ENCODE measurements around the gene MICA. TPM values are rescaled to one million over a fixed set of nuclear protein-coding genes. Genes with fewer than 3 reads are reported as not detected.

The MICA gene
- total and polyA plus RNA-seq, 9 of the 15 experiments (the other 6 are each of a cell fraction or from before 2014, with no cell fraction given) = 11.8 to 24.6 (median 16.7) TPM

GRCh38 chr6:31400467-31401289, 2.7 kb upstream of the MICA start (continued):
- TF ChIP-seq, protein P1, sequence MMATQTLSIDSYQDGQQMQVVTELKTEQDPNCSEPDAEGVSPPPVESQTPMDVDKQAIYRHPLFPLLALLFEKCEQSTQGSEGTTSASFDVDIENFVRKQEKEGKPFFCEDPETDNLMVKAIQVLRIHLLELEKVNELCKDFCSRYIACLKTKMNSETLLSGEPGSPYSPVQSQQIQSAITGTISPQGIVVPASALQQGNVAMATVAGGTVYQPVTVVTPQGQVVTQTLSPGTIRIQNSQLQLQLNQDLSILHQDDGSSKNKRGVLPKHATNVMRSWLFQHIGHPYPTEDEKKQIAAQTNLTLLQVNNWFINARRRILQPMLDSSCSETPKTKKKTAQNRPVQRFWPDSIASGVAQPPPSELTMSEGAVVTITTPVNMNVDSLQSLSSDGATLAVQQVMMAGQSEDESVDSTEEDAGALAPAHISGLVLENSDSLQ (IDR thresholded peaks at IDR 0.05) = no peak
- TF ChIP-seq FOXM1 (IDR thresholded peaks at IDR 0.05; ENCODE audit: low read depth) (peak; percentile 28; the same call in 1 of the 2 replicates), FOXM1 (CRISPR knock-in tag; IDR thresholded peaks at IDR 0.05; ENCODE audit: low read depth) (no peak), SIRT6 (IDR thresholded peaks at IDR 0.05; ENCODE audit: low read depth, low read length) (no peak), XRCC4 (IDR thresholded peaks at IDR 0.05; ENCODE audit: extremely low read depth, insufficient read depth, insufficient read length) (no peak), TAF1 (IDR thresholded peaks at IDR 0.05; ENCODE audit: control insufficient read depth, extremely low read depth, insufficient read depth, low read length, severe bottlenecking) (peak; percentile 86), CREBBP (IDR thresholded peaks at IDR 0.05; ENCODE audit: low read depth, low read length) (no peak), SETDB1 (IDR thresholded peaks at IDR 0.05; ENCODE audit: low read length) (no peak), AFF1 (IDR thresholded peaks at IDR 0.05; ENCODE audit: low read depth in 1 of 2, partially characterized antibody in 2 of 2) (no peak), E2F3 (CRISPR knock-in tag; IDR thresholded peaks at IDR 0.05) (no peak), RAD51 (IDR thresholded peaks at IDR 0.05; ENCODE audit: borderline replicate concordance, low read depth) (no peak), ZNF24 (IDR thresholded peaks at IDR 0.05) (no peak), RBBP5 (IDR thresholded peaks at IDR 0.05; ENCODE audit: borderline replicate concordance, insufficient read depth, low read length, poor library complexity, severe bottlenecking) (no peak), DNMT1 (IDR thresholded peaks at IDR 0.05) (no peak), SMAD2 (IDR thresholded peaks at IDR 0.05; ENCODE audit: low read depth, low read length) (no peak), NFIC (IDR thresholded peaks at IDR 0.05) (no peak), TEAD4 (IDR thresholded peaks at IDR 0.05; ENCODE audit: low read length) (0 out of 2 replicates have a peak, but pooled peaks have one; percentile 36), TEAD4 (CRISPR knock-in tag; IDR thresholded peaks at IDR 0.05; ENCODE audit: borderline replicate concordance) (no peak), ZNF212 (CRISPR knock-in tag; IDR thresholded peaks at IDR 0.05) (no peak)
- TF ChIP-seq, protein P2, sequence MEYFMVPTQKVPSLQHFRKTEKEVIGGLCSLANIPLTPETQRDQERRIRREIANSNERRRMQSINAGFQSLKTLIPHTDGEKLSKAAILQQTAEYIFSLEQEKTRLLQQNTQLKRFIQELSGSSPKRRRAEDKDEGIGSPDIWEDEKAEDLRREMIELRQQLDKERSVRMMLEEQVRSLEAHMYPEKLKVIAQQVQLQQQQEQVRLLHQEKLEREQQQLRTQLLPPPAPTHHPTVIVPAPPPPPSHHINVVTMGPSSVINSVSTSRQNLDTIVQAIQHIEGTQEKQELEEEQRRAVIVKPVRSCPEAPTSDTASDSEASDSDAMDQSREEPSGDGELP (CRISPR knock-in tag; IDR thresholded peaks at IDR 0.05; ENCODE audit: borderline replicate concordance) = peak; percentile 2; the same call in 1 of the 2 replicates
